OCI-LY1 (cell line): Measurements from ENCODE around the gene RHOV.

Experiments used
- H2AFZ ChIP-seq: fragments of 200-600 bp; sonication (generic), shearing (Covaris generic); 2 replicates; pipeline ENCODE4 v1.6.0; 2014; ENCODE audit warnings: antibody characterized with exemption, mild to moderate bottlenecking, low read length
- H3F3A ChIP-seq: fragments of 200-600 bp; sonication (generic), shearing (Covaris generic); 2 replicates; pipeline ENCODE4 v1.6.0; 2014; ENCODE audit warnings: mild to moderate bottlenecking, antibody characterized with exemption, low read length, moderate library complexity; ENCODE audit not compliant: insufficient read depth
- H3K27ac ChIP-seq: fragments of 200-600 bp; sonication (generic); 2 replicates; pipeline ENCODE4 v1.5.1; 2014; ENCODE audit warnings: low read length, mixed run types, mild to moderate bottlenecking, low read depth; ENCODE audit not compliant: poor library complexity, severe bottlenecking
- H3K27me3 ChIP-seq: fragments of 200-600 bp; sonication (generic); 2 replicates; pipeline ENCODE4 v1.6.0; 2014; ENCODE audit warnings: antibody characterized with exemption, mild to moderate bottlenecking, low read length, moderate library complexity; ENCODE audit not compliant: insufficient read depth
- H3K36me3 ChIP-seq: fragments of 200-600 bp; sonication (generic); 2 replicates; pipeline ENCODE4 v1.6.1; 2014; ENCODE audit warnings: mild to moderate bottlenecking, antibody characterized with exemption, low read length, moderate library complexity, mixed read lengths; ENCODE audit not compliant: insufficient read depth
- H3K4me1 ChIP-seq: fragments of 200-600 bp; sonication (generic); 2 replicates; pipeline ENCODE4 v1.5.1; 2014; ENCODE audit warnings: mild to moderate bottlenecking, low read length, moderate library complexity; ENCODE audit not compliant: insufficient read depth, severe bottlenecking
- H3K4me2 ChIP-seq: fragments of 200-600 bp; sonication (generic), shearing (Covaris generic); 2 replicates; pipeline ENCODE4 v1.6.1; 2014; ENCODE audit warnings: low read length
- H3K4me3 ChIP-seq: fragments of 200-600 bp; sonication (generic); 2 replicates; pipeline ENCODE4 v1.5.1; 2014; ENCODE audit warnings: low read length, low read depth, mild to moderate bottlenecking, mixed read lengths; ENCODE audit not compliant: poor library complexity, severe bottlenecking
- H3K79me2 ChIP-seq: fragments of 200-600 bp; shearing (Covaris generic); 2 replicates; pipeline ENCODE4 v1.6.1; 2016; ENCODE audit warnings: mixed run types, low read length, mixed read lengths; ENCODE audit not compliant: insufficient read depth
- H3K9ac ChIP-seq: fragments of 200-600 bp; sonication (generic), shearing (Covaris generic); 2 replicates; pipeline ENCODE4 v1.6.1; 2014; ENCODE audit warnings: mild to moderate bottlenecking, low read length, mixed read lengths
- H3K9me2 ChIP-seq: fragments of 200-600 bp; sonication (generic), shearing (Covaris generic); 2 replicates; pipeline ENCODE4 v1.6.1; 2014; ENCODE audit warnings: low read depth, mild to moderate bottlenecking, low read length, mixed read lengths
- H3K9me3 ChIP-seq: fragments of 200-600 bp; shearing (Covaris generic); 2 replicates; pipeline ENCODE4 v1.6.1; 2014; ENCODE audit warnings: low read length, mixed read lengths
- H4K20me1 ChIP-seq: fragments of 200-600 bp; sonication (generic), shearing (Covaris generic); 2 replicates; pipeline ENCODE4 v1.6.0; 2016; ENCODE audit warnings: mild to moderate bottlenecking, low read length; ENCODE audit not compliant: insufficient read depth
- CTCF ChIP-seq: fragments of 200-600 bp; sonication (generic), shearing (Covaris generic); IDR thresholded peaks from 2 replicates; pipeline ENCODE4 v1.5.1; 2017; ENCODE audit warnings: mild to moderate bottlenecking, antibody characterized with exemption, low read length, moderate library complexity, mixed read lengths
- EZH2 ChIP-seq: fragments of 200-600 bp; sonication (generic), shearing (Covaris generic); IDR thresholded peaks from 2 replicates; pipeline ENCODE4 v1.8.0; 2017; ENCODE audit warnings: borderline replicate concordance, mixed run types, mild to moderate bottlenecking, antibody characterized with exemption, low read length, moderate library complexity, mixed read lengths

The RHOV gene

GRCh38 chr15:40893733-40894680, 20.0 kb upstream of the RHOV start, which contains the start of gene VPS18:
Gene VPS18 (plus strand): TSS chr15:40894450. CDS start chr15:40894769, 319 bp downstream.
- Histone ChIP-seq H3F3A (no peaks in the 10 kb centered on the region), H3K4me1 (peaks cover 17% of the 10 kb centered on the region), H3K27ac (no peak within 1 kb of the TSS), H3K9me2 (no peaks in the 10 kb centered on the region), H3K4me3 (peak within 1 kb of the TSS; percentile 81), H3K4me2 (peak within 1 kb of the TSS; percentile 87), H3K79me2 (no peaks in the 10 kb centered on the region), H2AFZ (no peak within 1 kb of the TSS), H3K9ac (peak within 1 kb of the TSS; percentile 84), H3K27me3 (no peaks in the 10 kb centered on the region; the same call in 1 of the 2 replicates), H3K36me3 (peaks cover 24% of the 10 kb centered on the region; the same call in 1 of the 2 replicates), H4K20me1 (no peaks in the 10 kb centered on the region), H3K9me3 (no peaks in the 10 kb centered on the region)
- TF ChIP-seq CTCF: peak; percentile 73
- TF ChIP-seq EZH2: no peak

- Histone ChIP-seq H3K4me3 (no peak overlapping the region), H3K27ac (no peak overlapping the region), H3K4me2 (no peak overlapping the region), H2AFZ (no peak overlapping the region), H3K9ac (no peak overlapping the region; the same call in 1 of the 2 replicates), H3K36me3 (peaks cover 19% of the 10 kb centered on the region; the same call in 1 of the 2 replicates), H3K79me2 (no peaks in the 10 kb centered on the region), H4K20me1 (no peaks in the 10 kb centered on the region), H3K9me2 (no peaks in the 10 kb centered on the region), H3F3A (no peaks in the 10 kb centered on the region), H3K9me3 (no peaks in the 10 kb centered on the region), H3K4me1 (peaks cover 17% of the 10 kb centered on the region), H3K27me3 (no peaks in the 10 kb centered on the region; the same call in 1 of the 2 replicates)
- TF ChIP-seq EZH2 (no peak), CTCF (no peak)
Observed at GRCh38 chr15:40893019-40893670, 19.1 kb upstream of the RHOV start.

GRCh38 chr15:40892447-40893012, 18.5 kb upstream of the RHOV start:
- Histone ChIP-seq H3F3A (no peaks in the 10 kb centered on the region), H3K79me2 (no peaks in the 10 kb centered on the region), H3K9me3 (no peaks in the 10 kb centered on the region), H3K27me3 (no peaks in the 10 kb centered on the region; the same call in 1 of the 2 replicates), H3K4me3 (no peak overlapping the region), H3K9me2 (no peaks in the 10 kb centered on the region), H3K9ac (no peak overlapping the region), H3K4me2 (no peak overlapping the region), H3K4me1 (peaks cover 17% of the 10 kb centered on the region), H3K27ac (no peak overlapping the region), H4K20me1 (no peaks in the 10 kb centered on the region), H3K36me3 (peaks cover 17% of the 10 kb centered on the region; the same call in 1 of the 2 replicates), H2AFZ (no peak overlapping the region)
- TF ChIP-seq CTCF (no peak), EZH2 (no peak)
